IMR-90 (cell line): ENCODE measurements around the gene TMPRSS2. TPM values are rescaled to one million over a fixed set of nuclear protein-coding genes. Genes with fewer than 3 reads are reported as not detected.

Experiments used
- ATAC-seq: fragments of 200-7000 bp; cut with Tn5 transposase; 2 replicates; pipeline ENCODE4 v1.9.1; 2020; ENCODE audit warnings: low read depth, mild to moderate bottlenecking, moderate library complexity
- BruUV-seq: library from RNA; stranded (reverse); fragments of 400-500 nt; replicated peaks from 2 replicates; lab custom pipeline; 2021; lab: Mats Ljungman, UMichigan
- CTCF ChIA-PET: fragments of 300-600 bp; formaldehyde crosslinking; extraction: SDS; loops from one replicate; lab custom pipeline; 2021; ENCODE audit warnings: antibody characterized with exemption; lab: Yijun Ruan, JAX
- POLR2A ChIA-PET: fragments of 300-600 bp; sonication (Branson Sonifier 250); formaldehyde crosslinking; loops from one replicate; lab custom pipeline; 2022; ENCODE audit warnings: antibody characterized with exemption; ENCODE audit not compliant: unreplicated experiment; lab: Charles Lee
- DNase-seq: peaks from one replicate; pipeline ENCODE4 v3.0.0; 2013
- H2AFZ ChIP-seq: replicated peaks from 2 replicates; pipeline ENCODE3; 2013; ENCODE audit warnings: low read length, mild to moderate bottlenecking; ENCODE audit not compliant: poor library complexity
- H2AK5ac ChIP-seq: 2 replicates; pipeline ENCODE4 v1.6.1; 2013; ENCODE audit warnings: low read depth, low read length, inconsistent platforms
- H2AK9ac ChIP-seq: replicated peaks from 2 replicates; pipeline ENCODE3; 2013; ENCODE audit warnings: mild to moderate bottlenecking, low read depth, low read length, moderate library complexity; ENCODE audit not compliant: poor library complexity
- H2BK120ac ChIP-seq: 2 replicates; pipeline ENCODE4 v1.6.1; 2013; ENCODE audit warnings: low read depth, low read length, inconsistent platforms
- H2BK15ac ChIP-seq: 3 replicates; pipeline ENCODE4 v1.6.1; 2013; ENCODE audit warnings: low read depth, low read length, inconsistent platforms
- H2BK20ac ChIP-seq: 2 replicates; pipeline ENCODE4 v1.6.1; 2013; ENCODE audit warnings: low read depth, mild to moderate bottlenecking, inconsistent platforms, low read length, moderate library complexity
- H2BK5ac ChIP-seq: 2 replicates; pipeline ENCODE4 v1.6.1; 2013; ENCODE audit warnings: mild to moderate bottlenecking, low read depth, low read length, inconsistent platforms; ENCODE audit not compliant: poor library complexity, severe bottlenecking
- H3K14ac ChIP-seq: replicated peaks from 2 replicates; pipeline ENCODE4 v1.6.1; 2013; ENCODE audit warnings: low read depth, low read length, inconsistent platforms
- H3K18ac ChIP-seq: 2 replicates; pipeline ENCODE4 v1.6.1; 2013; ENCODE audit warnings: low read depth, low read length, control low read depth
- H3K23ac ChIP-seq: 2 replicates; pipeline ENCODE4 v1.6.1; 2013; ENCODE audit warnings: low read depth, low read length, inconsistent platforms
- H3K27ac ChIP-seq: 2 replicates; pipeline ENCODE4 v1.5.1; 2013; ENCODE audit warnings: mild to moderate bottlenecking, control low read depth, low read length; ENCODE audit not compliant: insufficient read depth
- H3K27me3 ChIP-seq: 2 replicates; pipeline ENCODE4 v1.6.1; 2013; ENCODE audit warnings: low read length; ENCODE audit not compliant: control insufficient read depth, insufficient read depth
- H3K36me3 ChIP-seq: 2 replicates; pipeline ENCODE4 v1.6.1; 2013; ENCODE audit warnings: low read length, mixed read lengths; ENCODE audit not compliant: control insufficient read depth, insufficient read depth
- H3K4ac ChIP-seq: 2 replicates; pipeline ENCODE4 v1.6.1; 2013; ENCODE audit warnings: low read depth, low read length, inconsistent platforms
- H3K4me1 ChIP-seq: 2 replicates; pipeline ENCODE4 v1.6.1; 2013; ENCODE audit warnings: low read length, mixed read lengths; ENCODE audit not compliant: control insufficient read depth, insufficient read depth
- H3K4me2 ChIP-seq: 2 replicates; pipeline ENCODE4 v1.6.1; 2013; ENCODE audit warnings: low read depth, mild to moderate bottlenecking, control low read depth, low read length, moderate library complexity
- H3K4me3 ChIP-seq: 2 replicates; pipeline ENCODE4 v1.5.1; 2013; ENCODE audit warnings: low read depth, mild to moderate bottlenecking, control low read depth, low read length, moderate library complexity; ENCODE audit not compliant: insufficient read depth
- H3K56ac ChIP-seq: 2 replicates; pipeline ENCODE4 v1.6.1; 2013; ENCODE audit warnings: low read length, inconsistent platforms; ENCODE audit not compliant: insufficient read depth; ENCODE audit errors: extremely low read depth
- H3K79me1 ChIP-seq, 2 experiments: 2 replicates each; pipeline ENCODE4 v1.6.1; 2013; ENCODE audit warnings: low read length in 2 of 2, inconsistent platforms in 1 of 2, low read depth in 1 of 2
- H3K9ac ChIP-seq: 2 replicates; pipeline ENCODE4 v1.6.1; 2013; ENCODE audit warnings: low read depth, low read length, control low read depth
- H3K9me1 ChIP-seq: 2 replicates; pipeline ENCODE4 v1.6.1; 2013; ENCODE audit warnings: low read length, inconsistent platforms; ENCODE audit not compliant: insufficient read depth
- H3K9me3 ChIP-seq: 2 replicates; pipeline ENCODE4 v1.6.1; 2013; ENCODE audit warnings: low read length; ENCODE audit not compliant: control insufficient read depth, insufficient read depth
- H4K20me1 ChIP-seq: 2 replicates; pipeline ENCODE4 v1.6.1; 2013; ENCODE audit warnings: low read length, inconsistent platforms; ENCODE audit not compliant: insufficient read depth
- H4K5ac ChIP-seq: 2 replicates; pipeline ENCODE4 v1.6.1; 2013; ENCODE audit warnings: mild to moderate bottlenecking, low read depth, low read length, control low read depth
- H4K8ac ChIP-seq, 2 experiments: 2 replicates each; pipeline ENCODE4 v1.6.1; 2013; ENCODE audit warnings: low read depth in 2 of 2, low read length in 2 of 2, control low read depth in 1 of 2, inconsistent platforms in 1 of 2
- H4K91ac ChIP-seq: 2 replicates; pipeline ENCODE4 v1.6.1; 2013; ENCODE audit warnings: low read depth, low read length, inconsistent platforms; ENCODE audit not compliant: insufficient read depth
- CHD1 ChIP-seq: IDR thresholded peaks from 2 replicates; pipeline ENCODE4 v1.6.1; 2012; ENCODE audit warnings: low read depth, low read length, improper control_type of control experiment
- MAZ ChIP-seq: IDR thresholded peaks from 2 replicates; pipeline ENCODE4 v1.6.1; 2012; ENCODE audit warnings: low read depth, mild to moderate bottlenecking, low read length, improper control_type of control experiment, moderate library complexity, borderline replicate concordance
- WGBS, 2 experiments: methylation state at CpG; one replicate each; pipeline versions ENCODE4 v1.1.5 to v1.1.7; 2013; ENCODE audit warnings: missing lambda C conversion rate in 2 of 2; ENCODE audit not compliant: insufficient read length in 1 of 2; ENCODE audit errors: extremely low coverage in 2 of 2; 5-methylcytosine and 5-hydroxymethylcytosine counted together
- dilution Hi-C: fragments of 300-500 bp; cut with HindIII; formaldehyde crosslinking; loops from one replicate; pipeline ENCODE4 v1.14.3; 2018; ENCODE audit warnings: low sequenced_read_pairs; ENCODE audit not compliant: unreplicated experiment
- in situ Hi-C: fragments of 300-500 bp; cut with MboI; formaldehyde crosslinking; loops from 3 replicates; pipeline ENCODE4 v1.14.3; 2019; ENCODE audit warnings: low sequenced_read_pairs, inconsistent platforms, mixed read lengths
- intact Hi-C: fragments of 100-400 bp; cut with micrococcal nuclease; formaldehyde crosslinking; loops from 2 replicates; pipeline ENCODE4 v1.10.0; 2022
- polyA plus RNA-seq, 3 experiments: library from polyadenylated mRNA; depleted of rRNA; stranded (reverse); fragments of >200 nt; gene quantifications; 2 replicates each; pipeline ENCODE4 v1.2.3, GENCODE V29; 2012; ENCODE audit warnings: low replicate concordance in 1 of 3
- total RNA-seq: library from RNA; depleted of rRNA; stranded (reverse); fragments of >200 nt; gene quantifications from 2 replicates; pipeline ENCODE4 v1.2.3, GENCODE V29; 2012

Gene TMPRSS2
- total and polyA plus RNA-seq, 2 of the 4 experiments (the other 2 are of a cell fraction), result not detected

GRCh38 chr21:41419921-41420862 lies 87.8 kb downstream of the TMPRSS2 start:
- peak overlapping the region; percentile 98 for H3K14ac ChIP-seq
- peaks cover 3% of the 10 kb centered on the region; the same call in 1 of the 2 replicates for H3K9me1 ChIP-seq
- POLR2A ChIA-PET, result no interaction called here
- intact Hi-C loops, result loop anchor here (5.0 kb wide), 1 partner anchor 58 kb away; the partner anchor contains the start of gene MX2
- H3K56ac ChIP-seq, result peak overlapping the region; percentile 91; the same call in 1 of the 2 replicates
- H2BK5ac ChIP-seq, result peak overlapping the region; percentile 22
- no peak for TF ChIP-seq CHD1
- peak; percentile 75 for TF ChIP-seq MAZ
- dilution Hi-C loops, result no loop called here
- H2AFZ ChIP-seq, result peak overlapping the region; percentile 100
- peak overlapping the region; percentile 60 for H3K27ac ChIP-seq
- H2BK15ac ChIP-seq, result no peak overlapping the region
- H3K4me2 ChIP-seq, result peak overlapping the region; percentile 80
- H3K4me3 ChIP-seq, result peak overlapping the region; percentile 54
- peak overlapping the region; percentile 96 for H3K4ac ChIP-seq
- CTCF ChIA-PET, result no interaction called here
- H3K18ac ChIP-seq, result peak overlapping the region; percentile 26; the same call in 1 of the 2 replicates
- H3K36me3 ChIP-seq, result no peaks in the 10 kb centered on the region
- DNase-seq (peak; percentile 84), ATAC-seq (peak; percentile 97)
- peak overlapping the region; percentile 97 for H3K23ac ChIP-seq
- no peaks in the 10 kb centered on the region for H3K79me1 ChIP-seq
- in situ Hi-C loops, result no loop called here
- H4K91ac ChIP-seq, result peak overlapping the region; percentile 83
- peak overlapping the region; percentile 94; a peak in 3 of 4 replicates for H4K8ac ChIP-seq
- H3K4me1 ChIP-seq, result no peaks in the 10 kb centered on the region
- peak overlapping the region; percentile 96 for H2BK120ac ChIP-seq
- H4K5ac ChIP-seq, result peak overlapping the region; percentile 66
- H2AK5ac ChIP-seq, result no peak overlapping the region
- H3K27me3 ChIP-seq, result no peaks in the 10 kb centered on the region
- WGBS, 2 experiments, result 0% methylated on average over 9 of the region's 54 CpGs; no CpG with 5 or more reads in 1 of the 2 experiments
- H2BK20ac ChIP-seq, result peak overlapping the region; percentile 43; the same call in 1 of the 2 replicates
- no peaks in the 10 kb centered on the region for H4K20me1 ChIP-seq
- H2AK9ac ChIP-seq, result peak overlapping the region; percentile 99
- peak overlapping the region; percentile 78 for H3K9ac ChIP-seq
- H3K9me3 ChIP-seq, result no peaks in the 10 kb centered on the region
- no TSS peak for BruUV-seq
